HG02763 (cell line): ENCODE measurements around the gene CHD5.

Experiments used
- ATAC-seq: cut with Tn5 transposase; IDR thresholded peaks from one replicate; pipeline ENCODE4 v1.9.1; 2021; ENCODE audit warnings: mild to moderate bottlenecking, moderate library complexity; ENCODE audit not compliant: unreplicated experiment

Gene CHD5

GRCh38 chr1:6175411-6175828 is 4.7 kb downstream of the CHD5 start:
- ATAC-seq: no peak

GRCh38 chr1:6174621-6175410 is 5.3 kb downstream of the CHD5 start:
- no peak for ATAC-seq

- ATAC-seq: no peak
These were observed 7.6 kb downstream of the CHD5 start for GRCh38 chr1:6172549-6172948.

- no peak for ATAC-seq
These were observed 8.5 kb downstream of the CHD5 start for GRCh38 chr1:6171548-6172124.

- no peak for ATAC-seq
These were observed 9.3 kb downstream of the CHD5 start for GRCh38 chr1:6170742-6171201.

GRCh38 chr1:6170116-6170741 is 9.9 kb downstream of the CHD5 start:
- ATAC-seq: no peak

- no peak for ATAC-seq
These were observed 11.1 kb downstream of the CHD5 start for GRCh38 chr1:6168947-6169586.

GRCh38 chr1:6167391-6168303 is 12.5 kb downstream of the CHD5 start:
- no peak for ATAC-seq

- ATAC-seq: no peak
These were observed 13.3 kb downstream of the CHD5 start for GRCh38 chr1:6166655-6167390.

GRCh38 chr1:6166221-6166620 is 13.9 kb downstream of the CHD5 start:
- no peak for ATAC-seq

- ATAC-seq: no peak
These were observed 14.6 kb downstream of the CHD5 start for GRCh38 chr1:6165441-6165985.

- no peak for ATAC-seq
These were observed 15.1 kb downstream of the CHD5 start for GRCh38 chr1:6165027-6165426.

GRCh38 chr1:6163973-6164617 is 16.0 kb downstream of the CHD5 start:
- ATAC-seq: no peak

GRCh38 chr1:6163191-6163972 is 16.7 kb downstream of the CHD5 start:
- ATAC-seq: no peak

GRCh38 chr1:6162773-6163172 is 17.3 kb downstream of the CHD5 start:
- ATAC-seq: no peak

GRCh38 chr1:6162341-6162740 is 17.8 kb downstream of the CHD5 start:
- ATAC-seq: no peak

- ATAC-seq: no peak
These were observed 21.9 kb downstream of the CHD5 start for GRCh38 chr1:6158181-6158580.

GRCh38 chr1:6157528-6158174 is 22.5 kb downstream of the CHD5 start:
- no peak for ATAC-seq
